GM12878 (cell line): ENCODE data around the gene ARID5B. TPM values are rescaled to one million over a fixed set of nuclear protein-coding genes. Genes with fewer than 3 reads are reported as not detected.

ENCODE experiments used
- ATAC-seq: fragments of 200-7000 bp; cut with Tn5 transposase; 3 replicates; pipeline ENCODE4 v1.9.1; 2020; ENCODE audit warnings: mild to moderate bottlenecking, moderate library complexity
- BruUV-seq: library from RNA; stranded (reverse); fragments of 400-500 nt; replicated peaks from 2 replicates; lab custom pipeline; 2021; lab: Mats Ljungman, UMichigan
- CTCF ChIA-PET: fragments of 300-600 bp; sonication (Branson Sonifier 250); formaldehyde crosslinking; extraction: SDS; loops from one replicate; lab custom pipeline; 2021; ENCODE audit warnings: inconsistent platforms; lab: Yijun Ruan, JAX
- POLR2A ChIA-PET: fragments of 350-600 bp; formaldehyde crosslinking; extraction: SDS; loops from one replicate; lab custom pipeline; 2021; ENCODE audit warnings: inconsistent platforms; lab: Charles Lee
- RAD21 ChIA-PET: fragments of 300-600 bp; sonication (Branson Sonifier 250); formaldehyde crosslinking; loops from one replicate; lab custom pipeline; 2023; ENCODE audit warnings: antibody characterized with exemption; ENCODE audit not compliant: unreplicated experiment; lab: Charles Lee
- SMC1A ChIA-PET: fragments of 300-600 bp; sonication (Branson Sonifier 250); formaldehyde crosslinking; loops from one replicate; lab custom pipeline; 2023; ENCODE audit not compliant: unreplicated experiment, uncharacterized antibody; lab: Charles Lee
- DNase-seq: peaks from one replicate; pipeline ENCODE4 v3.0.0-alpha.2; 2011; ENCODE audit warnings: low read depth, low spot score
- FAIRE-seq: peaks from 3 replicates; lab custom pipeline; 2011; peaks lifted over from hg19 to GRCh38; lab: Jason Lieb, UNC
- H2AFZ ChIP-seq: 2 replicates; pipeline ENCODE4 v1.6.0; 2011; ENCODE audit warnings: low read depth, low read length, control low read depth; ENCODE audit not compliant: control insufficient read depth
- H3K27ac ChIP-seq: 2 replicates; pipeline ENCODE4 v1.5.1; 2011; ENCODE audit warnings: control low read depth; ENCODE audit not compliant: control insufficient read depth, insufficient read depth
- H3K27me3 ChIP-seq, 2 experiments: replicated peaks in 1 of 2; 2 replicates each; pipeline versions ENCODE4 v1.6.0 to v1.6.1; 2011; ENCODE audit warnings: low read length in 1 of 2; ENCODE audit not compliant: control insufficient read depth in 2 of 2, insufficient read depth in 2 of 2
- H3K36me3 ChIP-seq, 2 experiments: 2 replicates each; pipeline ENCODE4 v1.5.1; 2011; ENCODE audit warnings: low read length in 1 of 2; ENCODE audit not compliant: control insufficient read depth in 2 of 2, insufficient read depth in 2 of 2
- H3K4me1 ChIP-seq: 2 replicates; pipeline ENCODE4 v1.6.1; 2011; ENCODE audit warnings: mild to moderate bottlenecking, low read length, moderate library complexity, mixed read lengths; ENCODE audit not compliant: control insufficient read depth, insufficient read depth
- H3K4me2 ChIP-seq: 2 replicates; pipeline ENCODE4 v1.6.0; 2011; ENCODE audit warnings: control low read depth; ENCODE audit not compliant: control insufficient read depth, insufficient read depth
- H3K4me3 ChIP-seq: fragments of 200-600 bp; sonication (generic); 2 replicates; pipeline ENCODE4 v1.5.1; 2016
- H3K79me2 ChIP-seq: 2 replicates; pipeline ENCODE4 v1.6.0; 2011; ENCODE audit warnings: low read length; ENCODE audit not compliant: control insufficient read depth, insufficient read depth
- H3K9ac ChIP-seq: 2 replicates; pipeline ENCODE4 v1.8.0; 2011; ENCODE audit warnings: low read length, control low read depth, mixed read lengths; ENCODE audit not compliant: control insufficient read depth, insufficient read depth
- H3K9me3 ChIP-seq: replicated peaks from 3 replicates; pipeline ENCODE4 v1.5.1; 2011; ENCODE audit warnings: mild to moderate bottlenecking, low read length; ENCODE audit not compliant: control insufficient read depth, insufficient read depth
- H4K20me1 ChIP-seq: 2 replicates; pipeline ENCODE4 v1.6.0; 2011; ENCODE audit not compliant: control insufficient read depth, insufficient read depth
- BCL11A ChIP-seq: IDR thresholded peaks from 2 replicates; pipeline ENCODE4 v1.6.1; 2011; ENCODE audit warnings: low read depth, low read length
- BMI1 ChIP-seq: fragments of 450-650 bp; IDR thresholded peaks from 2 replicates; pipeline ENCODE4 v1.6.1; 2016; ENCODE audit warnings: mild to moderate bottlenecking, moderate library complexity, borderline replicate concordance
- BRCA1 ChIP-seq: IDR thresholded peaks from 2 replicates; pipeline ENCODE4 v1.6.1; 2011; ENCODE audit warnings: low read depth, low read length, improper control_type of control experiment
- EED ChIP-seq: sonication (generic); IDR thresholded peaks from 2 replicates; pipeline ENCODE4 v1.6.1; 2016; ENCODE audit warnings: antibody characterized with exemption, low read depth
- ESRRA ChIP-seq: IDR thresholded peaks from 2 replicates; pipeline ENCODE4 v1.6.1; 2012; ENCODE audit warnings: mild to moderate bottlenecking, low read length, improper control_type of control experiment
- FOXM1 ChIP-seq: IDR thresholded peaks from 2 replicates; pipeline ENCODE4 v1.6.1; 2012; ENCODE audit warnings: low read depth, mild to moderate bottlenecking, inconsistent platforms, low read length, moderate library complexity
- JUNB ChIP-seq: IDR thresholded peaks from 2 replicates; pipeline ENCODE4 v1.6.1; 2016; ENCODE audit warnings: antibody characterized with exemption, mild to moderate bottlenecking
- LARP7 ChIP-seq: fragments of 450-650 bp; IDR thresholded peaks from 2 replicates; pipeline ENCODE4 v1.6.1; 2017; ENCODE audit warnings: mild to moderate bottlenecking
- MEF2A ChIP-seq: IDR thresholded peaks from 2 replicates; pipeline ENCODE4 v1.6.1; 2011; ENCODE audit warnings: low read depth, mild to moderate bottlenecking, low read length, moderate library complexity; ENCODE audit not compliant: insufficient read depth
- MEF2B ChIP-seq: fragments of 450-650 bp; IDR thresholded peaks from 2 replicates; pipeline ENCODE4 v1.6.1; 2018; ENCODE audit warnings: mild to moderate bottlenecking, moderate library complexity; ENCODE audit not compliant: partially characterized antibody, poor library complexity, severe bottlenecking
- MTA2 ChIP-seq: fragments of 450-650 bp; IDR thresholded peaks from 2 replicates; pipeline ENCODE4 v1.6.1; 2016; ENCODE audit warnings: low read depth, mild to moderate bottlenecking, moderate library complexity
- MYB ChIP-seq: fragments of 150-350 bp; IDR thresholded peaks from 2 replicates; pipeline ENCODE4 v1.6.1; 2014; ENCODE audit warnings: mild to moderate bottlenecking, low read depth, low read length, borderline replicate concordance
- RUNX3 ChIP-seq: IDR thresholded peaks from 2 replicates; pipeline ENCODE4 v1.6.1; 2012; ENCODE audit warnings: low read length, inconsistent platforms
- SIN3A ChIP-seq: IDR thresholded peaks from 2 replicates; pipeline ENCODE4 v1.6.1; 2012; ENCODE audit warnings: low read depth, low read length, improper control_type of control experiment
- ZNF217 ChIP-seq: fragments of 450-650 bp; IDR thresholded peaks from 2 replicates; pipeline ENCODE4 v1.6.1; 2017; ENCODE audit warnings: antibody characterized with exemption, mild to moderate bottlenecking
- WGBS: methylation state at CpG from one replicate; pipeline ENCODE4 v1.1.6; 2016; ENCODE audit warnings: low lambda C conversion rate; ENCODE audit not compliant: insufficient replicate concordance, insufficient coverage; ENCODE audit errors: missing lambda C conversion rate; 5-methylcytosine and 5-hydroxymethylcytosine counted together
- in situ Hi-C: fragments of 300-500 bp; cut with MboI; formaldehyde crosslinking; loops from 9 replicates; pipeline ENCODE4 v1.14.3; 2018; ENCODE audit warnings: mixed read lengths
- intact Hi-C: fragments of 100-400 bp; cut with micrococcal nuclease; formaldehyde crosslinking; loops from one replicate; pipeline ENCODE4 v1.14.2; 2022; ENCODE audit not compliant: unreplicated experiment
- polyA plus RNA-seq, 11 experiments: library from polyadenylated mRNA; depleted of rRNA in 4 of 11; unstranded in 6 of 11; stranded (reverse) in 5 of 11; fragments of >200 nt; fragmentation: Nextera tagmentation in 4 of 11; fragmentation: Illumina TruSeq in 1 of 11; extraction: Ambion mirVana in 4 of 11; extraction: Trizol in 1 of 11; gene quantifications; 1 replicate in 1 of 11; 2 replicates in 10 of 11; pipeline versions ENCODE4 v1.2.1 to v1.2.3, GENCODE V29; 2011 to 2016; ENCODE audit warnings: inconsistent platforms in 2 of 11, missing spikeins in 2 of 11, low read depth in 1 of 11
- total RNA-seq, 4 experiments: library from RNA; depleted of rRNA in 3 of 4; stranded (reverse); fragments of >200 nt in 3 of 4; fragmentation: Illumina TruSeq in 1 of 4; extraction: Trizol in 1 of 4; gene quantifications; 2 replicates each; pipeline versions ENCODE4 v1.2.1 to v1.2.3, GENCODE V29; 2013 to 2021
- TF ChIP-seq, protein P1 (sequence below): fragments of 450-650 bp; IDR thresholded peaks from 2 replicates; pipeline ENCODE4 v1.6.1; 2017; ENCODE audit warnings: mild to moderate bottlenecking, low read depth, inconsistent platforms; ENCODE audit not compliant: poor library complexity, severe bottlenecking
- TF ChIP-seq, protein P2 (sequence below): fragments of 450-650 bp; IDR thresholded peaks from 2 replicates; pipeline ENCODE4 v1.6.1; 2017; ENCODE audit warnings: mild to moderate bottlenecking, moderate library complexity
- TF ChIP-seq, protein P3 (sequence below): fragments of 450-650 bp; IDR thresholded peaks from 2 replicates; pipeline ENCODE4 v1.6.1; 2016; ENCODE audit warnings: mild to moderate bottlenecking

The ARID5B gene
- total and polyA plus RNA-seq, 10 of the 15 experiments (the other 5 are each of a cell fraction or from before 2014, with no cell fraction given) = 2.7 to 8.5 (median 6.1) TPM

DNA sequence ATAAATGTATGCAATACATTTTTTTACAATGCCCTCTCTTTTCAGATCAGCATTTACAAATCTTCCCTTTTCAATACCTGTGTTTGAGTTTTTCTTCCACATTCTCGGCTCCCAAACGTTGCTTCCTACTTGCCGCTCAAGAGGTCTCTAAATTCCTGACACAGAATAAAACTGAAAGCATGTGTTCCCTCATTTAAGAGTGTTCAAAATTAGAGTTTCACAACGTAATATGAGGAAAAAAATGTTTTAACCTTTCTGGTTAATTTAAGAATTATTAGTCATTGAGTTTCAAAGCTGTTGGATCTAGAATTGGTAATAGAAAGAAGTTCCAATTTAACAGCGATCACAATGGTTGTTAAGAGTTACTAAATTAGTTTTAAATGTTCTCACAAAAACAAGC lies 100.4 kb downstream of the ARID5B start:
- Histone ChIP-seq H3K9me3 (peaks cover 6% of the 10 kb centered on the region; the same call in 2 of the 3 replicates), H3K27me3 (no peaks in the 10 kb centered on the region), H4K20me1 (no peaks in the 10 kb centered on the region), H3K9ac (peak overlapping the region; percentile 37; the same call in 1 of the 2 replicates), H3K79me2 (peaks cover 42% of the 10 kb centered on the region), H3K4me1 (peaks cover 42% of the 10 kb centered on the region), H3K27ac (peak overlapping the region; percentile 96), H3K36me3 (peaks cover 0 to 4% of the 10 kb centered on the region in 2 experiments; a peak in 2 of 4 replicates), H3K4me3 (no peak overlapping the region), H3K4me2 (peak overlapping the region; percentile 81; the same call in 1 of the 2 replicates), H2AFZ (no peak overlapping the region)
- in situ Hi-C loops (no loop called here), intact Hi-C loops (loop anchor here (2.0 kb wide), 2 partner anchors 37 to 57 kb away; no protein-coding TSS in a partner anchor)
- FAIRE-seq = no peak
- ChIA-PET RAD21 (interaction anchor here (0.9 kb wide), 1 partner anchor 101 kb away, joined by 3 read pairs; the partner anchor contains the start of gene ARID5B), SMC1A (interaction anchor here (0.9 to 2.0 kb wide), 10 partner anchors 13 to 603 kb away, joined by 3 to 8 read pairs (median 3); no protein-coding TSS in a partner anchor), CTCF (interaction anchor here (1.2 to 1.4 kb wide), 2 partner anchors 13 to 36 kb away, joined by 3 to 5 read pairs; no protein-coding TSS in a partner anchor), POLR2A (interaction anchor here (1.0 to 1.4 kb wide), 3 partner anchors 14 to 20 kb away, joined by 3 read pairs; no protein-coding TSS in a partner anchor)
- no peak for DNase-seq
- peak; percentile 1; the same call in 2 of the 3 replicates for ATAC-seq
- under 1% methylated on average over 5 of the region's 5 CpGs for WGBS
- no TSS peak for BruUV-seq
- peak; percentile 87 for TF ChIP-seq JUNB
- TF ChIP-seq ESRRA = no peak
- TF ChIP-seq, protein P1, sequence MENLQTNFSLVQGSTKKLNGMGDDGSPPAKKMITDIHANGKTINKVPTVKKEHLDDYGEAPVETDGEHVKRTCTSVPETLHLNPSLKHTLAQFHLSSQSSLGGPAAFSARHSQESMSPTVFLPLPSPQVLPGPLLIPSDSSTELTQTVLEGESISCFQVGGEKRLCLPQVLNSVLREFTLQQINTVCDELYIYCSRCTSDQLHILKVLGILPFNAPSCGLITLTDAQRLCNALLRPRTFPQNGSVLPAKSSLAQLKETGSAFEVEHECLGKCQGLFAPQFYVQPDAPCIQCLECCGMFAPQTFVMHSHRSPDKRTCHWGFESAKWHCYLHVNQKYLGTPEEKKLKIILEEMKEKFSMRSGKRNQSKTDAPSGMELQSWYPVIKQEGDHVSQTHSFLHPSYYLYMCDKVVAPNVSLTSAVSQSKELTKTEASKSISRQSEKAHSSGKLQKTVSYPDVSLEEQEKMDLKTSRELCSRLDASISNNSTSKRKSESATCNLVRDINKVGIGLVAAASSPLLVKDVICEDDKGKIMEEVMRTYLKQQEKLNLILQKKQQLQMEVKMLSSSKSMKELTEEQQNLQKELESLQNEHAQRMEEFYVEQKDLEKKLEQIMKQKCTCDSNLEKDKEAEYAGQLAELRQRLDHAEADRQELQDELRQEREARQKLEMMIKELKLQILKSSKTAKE = peak; percentile 41
- TF ChIP-seq, protein P2, sequence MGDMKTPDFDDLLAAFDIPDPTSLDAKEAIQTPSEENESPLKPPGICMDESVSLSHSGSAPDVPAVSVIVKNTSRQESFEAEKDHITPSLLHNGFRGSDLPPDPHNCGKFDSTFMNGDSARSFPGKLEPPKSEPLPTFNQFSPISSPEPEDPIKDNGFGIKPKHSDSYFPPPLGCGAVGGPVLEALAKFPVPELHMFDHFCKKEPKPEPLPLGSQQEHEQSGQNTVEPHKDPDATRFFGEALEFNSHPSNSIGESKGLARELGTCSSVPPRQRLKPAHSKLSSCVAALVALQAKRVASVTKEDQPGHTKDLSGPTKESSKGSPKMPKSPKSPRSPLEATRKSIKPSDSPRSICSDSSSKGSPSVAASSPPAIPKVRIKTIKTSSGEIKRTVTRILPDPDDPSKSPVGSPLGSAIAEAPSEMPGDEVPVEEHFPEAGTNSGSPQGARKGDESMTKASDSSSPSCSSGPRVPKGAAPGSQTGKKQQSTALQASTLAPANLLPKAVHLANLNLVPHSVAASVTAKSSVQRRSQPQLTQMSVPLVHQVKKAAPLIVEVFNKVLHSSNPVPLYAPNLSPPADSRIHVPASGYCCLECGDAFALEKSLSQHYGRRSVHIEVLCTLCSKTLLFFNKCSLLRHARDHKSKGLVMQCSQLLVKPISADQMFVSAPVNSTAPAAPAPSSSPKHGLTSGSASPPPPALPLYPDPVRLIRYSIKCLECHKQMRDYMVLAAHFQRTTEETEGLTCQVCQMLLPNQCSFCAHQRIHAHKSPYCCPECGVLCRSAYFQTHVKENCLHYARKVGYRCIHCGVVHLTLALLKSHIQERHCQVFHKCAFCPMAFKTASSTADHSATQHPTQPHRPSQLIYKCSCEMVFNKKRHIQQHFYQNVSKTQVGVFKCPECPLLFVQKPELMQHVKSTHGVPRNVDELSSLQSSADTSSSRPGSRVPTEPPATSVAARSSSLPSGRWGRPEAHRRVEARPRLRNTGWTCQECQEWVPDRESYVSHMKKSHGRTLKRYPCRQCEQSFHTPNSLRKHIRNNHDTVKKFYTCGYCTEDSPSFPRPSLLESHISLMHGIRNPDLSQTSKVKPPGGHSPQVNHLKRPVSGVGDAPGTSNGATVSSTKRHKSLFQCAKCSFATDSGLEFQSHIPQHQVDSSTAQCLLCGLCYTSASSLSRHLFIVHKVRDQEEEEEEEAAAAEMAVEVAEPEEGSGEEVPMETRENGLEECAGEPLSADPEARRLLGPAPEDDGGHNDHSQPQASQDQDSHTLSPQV = peak; percentile 10; the same call in 1 of the 2 replicates
- peak; percentile 45; the same call in 1 of the 2 replicates for TF ChIP-seq EED
- peak; percentile 61 for TF ChIP-seq MEF2B
- no peak for TF ChIP-seq BRCA1
- TF ChIP-seq MYB = no peak
- peak; percentile 52; the same call in 1 of the 2 replicates for TF ChIP-seq BCL11A
- TF ChIP-seq BMI1 = peak; percentile 56
- TF ChIP-seq ZNF217 = peak; percentile 65
- no peak for TF ChIP-seq LARP7
- peak; percentile 88; the same call in 1 of the 2 replicates for TF ChIP-seq FOXM1
- TF ChIP-seq RUNX3 = peak; percentile 59; the same call in 1 of the 2 replicates
- TF ChIP-seq, protein P3, sequence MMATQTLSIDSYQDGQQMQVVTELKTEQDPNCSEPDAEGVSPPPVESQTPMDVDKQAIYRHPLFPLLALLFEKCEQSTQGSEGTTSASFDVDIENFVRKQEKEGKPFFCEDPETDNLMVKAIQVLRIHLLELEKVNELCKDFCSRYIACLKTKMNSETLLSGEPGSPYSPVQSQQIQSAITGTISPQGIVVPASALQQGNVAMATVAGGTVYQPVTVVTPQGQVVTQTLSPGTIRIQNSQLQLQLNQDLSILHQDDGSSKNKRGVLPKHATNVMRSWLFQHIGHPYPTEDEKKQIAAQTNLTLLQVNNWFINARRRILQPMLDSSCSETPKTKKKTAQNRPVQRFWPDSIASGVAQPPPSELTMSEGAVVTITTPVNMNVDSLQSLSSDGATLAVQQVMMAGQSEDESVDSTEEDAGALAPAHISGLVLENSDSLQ = no peak
- no peak for TF ChIP-seq SIN3A
- peak; percentile 80 for TF ChIP-seq MTA2
- peak; percentile 83 for TF ChIP-seq MEF2A
